BJ (cell line): Measurements from ENCODE around the gene ENOX1. TPM values are rescaled to one million over a fixed set of nuclear protein-coding genes. Genes with fewer than 3 reads are reported as not detected.

Experiments
- CTCF ChIA-PET: fragments of 350-600 bp; formaldehyde crosslinking; extraction: SDS; loops from one replicate; lab custom pipeline; 2021; ENCODE audit warnings: antibody characterized with exemption, inconsistent platforms; lab: Yijun Ruan, JAX
- POLR2A ChIA-PET: fragments of 300-600 bp; sonication (Branson Sonifier 250); formaldehyde crosslinking; extraction: SDS; loops from one replicate; lab custom pipeline; 2021; ENCODE audit warnings: antibody characterized with exemption; lab: Charles Lee
- DNase-seq: peaks from one replicate; pipeline ENCODE4 v3.0.0-alpha.2; 2011; ENCODE audit warnings: low read depth
- H3K27me3 ChIP-seq: 2 replicates; pipeline ENCODE4 v1.6.0; 2011; ENCODE audit warnings: low read length; ENCODE audit not compliant: control insufficient read depth, insufficient read depth
- H3K36me3 ChIP-seq: 2 replicates; pipeline ENCODE4 v1.5.1; 2011; ENCODE audit warnings: low read length; ENCODE audit not compliant: control insufficient read depth, insufficient read depth
- H3K4me3 ChIP-seq: 2 replicates; pipeline ENCODE4 v1.5.1; 2011; ENCODE audit warnings: low read depth, mild to moderate bottlenecking, control low read depth, low read length
- polyA plus RNA-seq: library from polyadenylated mRNA; depleted of rRNA; stranded (reverse); fragments of >200 nt; gene quantifications from 2 replicates; pipeline ENCODE4 v1.2.3, GENCODE V29; 2011
- TF ChIP-seq, protein P1 (sequence below): IDR thresholded peaks from 2 replicates; pipeline ENCODE4 v1.5.1; 2011; ENCODE audit warnings: low read depth, mild to moderate bottlenecking, control low read depth, inconsistent platforms, low read length, moderate library complexity; ENCODE audit not compliant: insufficient read depth

The ENOX1 gene
- polyA plus RNA-seq, 1 experiment, result 2.1 TPM

DNA sequence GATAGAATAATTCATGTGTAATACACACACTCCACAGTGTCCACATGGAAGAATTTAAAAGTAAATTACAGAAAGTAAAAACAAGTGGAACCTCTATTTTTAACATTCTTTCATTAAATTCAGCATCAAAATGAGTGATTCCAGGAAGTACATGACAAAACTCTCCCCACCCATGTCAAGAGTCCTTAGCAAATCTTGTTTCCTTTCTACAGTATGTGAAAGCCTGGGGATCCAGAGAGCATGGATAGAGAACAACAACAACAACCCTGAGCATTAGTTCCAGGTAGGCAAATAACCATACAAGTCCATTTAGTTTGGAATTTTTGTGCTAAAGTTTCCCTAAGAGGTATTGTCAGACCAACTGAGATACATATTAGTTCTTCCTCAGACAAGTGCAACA is 267.9 kb downstream of the ENOX1 start:
- no peak for DNase-seq
- Histone ChIP-seq H3K36me3 (no peaks in the 10 kb centered on the region), H3K27me3 (no peaks in the 10 kb centered on the region), H3K4me3 (no peak overlapping the region)
- TF ChIP-seq, protein P1, sequence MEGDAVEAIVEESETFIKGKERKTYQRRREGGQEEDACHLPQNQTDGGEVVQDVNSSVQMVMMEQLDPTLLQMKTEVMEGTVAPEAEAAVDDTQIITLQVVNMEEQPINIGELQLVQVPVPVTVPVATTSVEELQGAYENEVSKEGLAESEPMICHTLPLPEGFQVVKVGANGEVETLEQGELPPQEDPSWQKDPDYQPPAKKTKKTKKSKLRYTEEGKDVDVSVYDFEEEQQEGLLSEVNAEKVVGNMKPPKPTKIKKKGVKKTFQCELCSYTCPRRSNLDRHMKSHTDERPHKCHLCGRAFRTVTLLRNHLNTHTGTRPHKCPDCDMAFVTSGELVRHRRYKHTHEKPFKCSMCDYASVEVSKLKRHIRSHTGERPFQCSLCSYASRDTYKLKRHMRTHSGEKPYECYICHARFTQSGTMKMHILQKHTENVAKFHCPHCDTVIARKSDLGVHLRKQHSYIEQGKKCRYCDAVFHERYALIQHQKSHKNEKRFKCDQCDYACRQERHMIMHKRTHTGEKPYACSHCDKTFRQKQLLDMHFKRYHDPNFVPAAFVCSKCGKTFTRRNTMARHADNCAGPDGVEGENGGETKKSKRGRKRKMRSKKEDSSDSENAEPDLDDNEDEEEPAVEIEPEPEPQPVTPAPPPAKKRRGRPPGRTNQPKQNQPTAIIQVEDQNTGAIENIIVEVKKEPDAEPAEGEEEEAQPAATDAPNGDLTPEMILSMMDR, result no peak
- CTCF ChIA-PET, result interaction anchor here (0.5 kb wide), 1 partner anchor 217 kb away, joined by 3 read pairs; no protein-coding TSS in a partner anchor
- POLR2A ChIA-PET, result no interaction called here

DNA sequence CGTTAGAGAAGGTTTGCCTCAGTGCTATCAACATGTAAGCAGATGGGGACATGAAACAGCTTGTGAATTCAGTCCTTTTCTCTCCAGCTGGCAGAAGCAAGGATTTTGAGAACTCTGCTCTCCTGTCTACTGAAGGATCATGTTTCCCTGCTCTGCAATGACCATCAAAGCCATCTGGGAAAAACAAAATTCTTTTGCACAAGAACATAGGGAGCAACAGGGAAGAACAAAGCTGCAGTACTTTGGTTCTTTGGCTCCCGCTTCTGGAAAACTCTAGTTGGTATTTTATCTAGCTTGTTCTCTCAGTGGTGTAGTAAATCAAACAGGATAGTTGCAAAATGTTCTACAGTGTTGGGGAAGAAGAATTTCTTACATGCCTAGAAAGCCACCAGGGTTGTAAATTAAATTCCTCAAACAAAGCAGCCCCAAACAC is 270.4 kb downstream of the ENOX1 start:
- POLR2A ChIA-PET, result interaction anchor here (0.5 kb wide), 1 partner anchor 135 kb away, joined by 7 read pairs; no protein-coding TSS in a partner anchor
- TF ChIP-seq, protein P1, result no peak
- H3K4me3 ChIP-seq, result no peak overlapping the region
- DNase-seq, result peak; percentile 91
- H3K36me3 ChIP-seq, result no peaks in the 10 kb centered on the region
- CTCF ChIA-PET, result interaction anchor here (0.8 to 1.1 kb wide), 2 partner anchors 247 to 271 kb away, joined by 4 read pairs; no protein-coding TSS in a partner anchor
- H3K27me3 ChIP-seq, result no peaks in the 10 kb centered on the region

DNA sequence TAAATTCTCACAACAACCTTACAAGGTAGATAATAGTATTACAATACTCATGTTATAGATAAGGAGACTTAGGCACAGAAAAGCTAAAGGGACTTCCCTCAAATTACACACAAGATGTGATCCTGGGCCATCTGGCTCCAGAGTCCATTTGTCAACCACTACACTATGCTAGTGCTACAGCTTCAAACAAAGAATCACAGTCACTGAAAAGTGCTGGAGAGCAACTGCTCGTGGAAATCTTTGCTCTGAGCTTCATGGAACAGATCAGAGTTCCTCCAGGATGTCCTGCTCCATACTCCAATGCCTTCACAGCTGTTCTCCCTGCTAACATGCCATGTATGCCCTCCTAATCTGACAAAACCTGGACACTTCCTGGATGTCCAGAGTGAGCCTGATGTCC is 271.2 kb downstream of the ENOX1 start:
- Histone ChIP-seq H3K36me3 (no peaks in the 10 kb centered on the region), H3K4me3 (no peak overlapping the region), H3K27me3 (no peaks in the 10 kb centered on the region)
- TF ChIP-seq, protein P1, result no peak
- ChIA-PET CTCF (interaction anchor here (0.9 kb wide), 1 partner anchor 12 kb away, joined by 3 read pairs; no protein-coding TSS in a partner anchor), POLR2A (no interaction called here)
- DNase-seq, result no peak

DNA sequence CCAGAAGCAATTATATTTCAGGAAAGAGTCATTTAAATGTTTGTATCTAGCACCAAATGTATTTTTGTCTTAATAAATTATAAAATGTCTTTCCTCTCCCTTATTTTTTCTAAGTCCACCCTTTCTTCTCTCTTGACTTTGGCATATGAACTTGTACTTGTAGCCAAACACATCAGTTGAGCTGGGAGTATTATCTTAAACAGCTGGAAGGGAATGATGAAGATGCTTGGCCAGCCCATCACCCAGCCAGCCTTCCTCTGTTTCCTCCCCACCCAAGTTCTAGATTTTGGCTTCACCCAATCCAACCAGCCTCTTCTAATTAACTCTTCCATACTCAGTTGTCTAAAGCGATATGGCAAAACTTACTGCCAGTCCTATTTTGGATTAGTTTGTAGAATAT is 272.5 kb downstream of the ENOX1 start:
- no peak for DNase-seq
- Histone ChIP-seq H3K4me3 (no peak overlapping the region), H3K27me3 (no peaks in the 10 kb centered on the region), H3K36me3 (no peaks in the 10 kb centered on the region)
- ChIA-PET CTCF (no interaction called here), POLR2A (no interaction called here)
- TF ChIP-seq, protein P1, result no peak

DNA sequence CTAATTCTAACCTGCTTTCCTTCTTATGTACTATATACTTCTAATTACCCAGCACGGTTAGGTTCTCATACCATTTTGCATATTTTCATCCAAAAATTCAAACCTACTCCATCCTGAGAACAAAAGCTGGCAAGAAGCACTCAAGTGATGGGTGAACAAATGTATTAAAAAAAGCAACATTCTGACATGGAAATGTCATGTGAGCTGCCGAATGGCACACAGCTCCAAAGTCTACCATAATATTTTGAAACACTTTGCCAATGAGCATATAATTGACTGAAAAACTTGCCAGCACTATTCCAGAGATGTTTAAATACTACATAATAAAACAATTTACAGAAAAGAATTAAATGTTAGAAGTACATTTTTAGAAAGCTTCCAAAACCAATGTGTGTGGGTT is 274.6 kb downstream of the ENOX1 start:
- Histone ChIP-seq H3K27me3 (no peaks in the 10 kb centered on the region), H3K36me3 (no peaks in the 10 kb centered on the region), H3K4me3 (no peak overlapping the region)
- TF ChIP-seq, protein P1, result no peak
- ChIA-PET CTCF (no interaction called here), POLR2A (no interaction called here)
- DNase-seq, result no peak
